NCI-H748 (cell line): ENCODE measurements around the gene SOCS2.
"Not testable (repeated sequence)": the region's sequence is repeated elsewhere in the genome, so short reads cannot be mapped to it uniquely, and the experiment has no call there.

Experiments used
- DNase-seq: peaks from one replicate; lab custom pipeline; 2025; ENCODE audit not compliant: unreplicated experiment; lab: John Stamatoyannopoulos, UW

The SOCS2 gene, protein sequence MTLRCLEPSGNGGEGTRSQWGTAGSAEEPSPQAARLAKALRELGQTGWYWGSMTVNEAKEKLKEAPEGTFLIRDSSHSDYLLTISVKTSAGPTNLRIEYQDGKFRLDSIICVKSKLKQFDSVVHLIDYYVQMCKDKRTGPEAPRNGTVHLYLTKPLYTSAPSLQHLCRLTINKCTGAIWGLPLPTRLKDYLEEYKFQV

GRCh38 chr12:93571925-93572711 lies at the start of gene SOCS2:
Gene SOCS2 (plus strand): TSS chr12:93572675. CDS start chr12:93572898, 223 bp downstream.
- DNase-seq = peak; percentile 69

DNA sequence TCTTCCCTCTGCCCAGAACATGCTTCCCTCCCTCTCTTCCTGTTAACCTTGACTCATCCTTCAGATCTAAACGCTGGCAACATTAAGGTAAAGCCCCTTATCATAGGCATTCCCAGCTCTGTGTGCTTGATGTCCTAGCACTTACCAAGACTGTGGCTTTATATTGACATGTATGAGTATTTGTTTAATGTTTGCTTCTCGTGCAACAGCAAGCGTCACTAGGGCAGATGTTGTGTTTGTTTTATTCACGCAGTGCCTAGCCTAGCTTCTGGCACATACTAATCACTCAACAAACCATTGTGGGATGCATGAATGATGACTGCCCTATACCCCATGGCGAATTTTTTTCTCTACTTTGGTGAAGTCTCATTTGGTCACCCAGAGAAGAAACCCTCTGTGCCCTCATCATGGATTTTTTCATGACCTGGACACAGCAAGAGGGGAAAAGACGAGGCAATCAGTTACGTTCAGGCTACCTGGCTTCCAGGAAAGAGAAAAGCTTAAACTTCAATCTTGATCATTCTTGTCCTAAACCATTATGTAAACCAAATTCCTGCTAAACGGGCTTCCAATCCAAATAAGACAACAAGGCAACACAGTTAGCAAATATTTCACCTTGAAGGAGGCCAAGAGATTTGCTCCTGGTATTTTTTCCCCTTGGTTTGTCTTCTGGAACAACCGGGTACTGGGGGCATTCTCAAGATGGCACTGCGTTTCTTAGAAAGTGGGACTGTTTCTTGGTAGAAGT lies 47.9 kb upstream of the SOCS2 start:
- DNase-seq = no peak

- DNase-seq = peak; percentile 9
These were observed 45.6 kb upstream of the SOCS2 start for GRCh38 chr12:93526786-93527428.

DNA sequence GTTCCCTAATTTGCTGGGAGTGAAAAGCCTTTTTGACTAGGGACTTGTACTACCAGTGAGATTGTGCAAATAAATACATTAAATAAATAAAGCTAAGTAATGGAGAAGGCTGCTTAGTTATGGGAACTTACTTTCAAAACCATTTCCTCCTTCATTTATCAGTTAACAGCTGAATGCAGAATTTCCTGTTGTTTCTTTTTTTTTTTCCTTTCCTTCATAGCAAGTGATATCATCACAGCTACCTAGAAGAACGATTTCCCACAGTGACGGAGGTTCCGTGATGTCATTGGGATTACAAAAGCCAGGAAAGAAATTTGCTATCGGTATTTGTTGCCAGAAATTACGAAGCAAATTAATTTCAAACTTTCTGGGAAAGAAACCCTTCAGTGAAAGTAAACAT lies 42.1 kb upstream of the SOCS2 start:
- no peak for DNase-seq

DNA sequence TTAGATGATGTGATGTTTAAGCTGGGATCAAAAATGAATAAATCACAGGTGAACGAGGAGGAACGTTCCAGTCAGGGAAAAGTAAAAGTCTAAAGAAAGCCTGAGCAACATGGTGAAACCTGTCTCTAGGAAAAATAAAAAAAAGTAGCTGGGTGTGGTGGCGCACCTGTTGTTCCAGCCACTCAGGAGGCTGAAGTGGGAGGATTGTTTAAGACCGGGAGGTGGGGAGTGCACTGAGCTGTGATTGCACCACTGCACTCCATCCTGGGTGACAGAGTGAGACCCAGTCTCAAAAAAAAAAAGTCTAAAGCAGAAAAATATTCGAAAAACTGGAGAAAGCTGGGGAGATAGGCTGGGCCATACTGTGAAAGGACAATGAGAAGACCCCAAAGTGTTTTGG lies 39.2 kb upstream of the SOCS2 start:
- no peak for DNase-seq

GRCh38 chr12:93536111-93536765 lies 36.2 kb upstream of the SOCS2 start:
- DNase-seq = no peak

GRCh38 chr12:93536766-93537488 lies 35.5 kb upstream of the SOCS2 start:
- DNase-seq = no peak

DNA sequence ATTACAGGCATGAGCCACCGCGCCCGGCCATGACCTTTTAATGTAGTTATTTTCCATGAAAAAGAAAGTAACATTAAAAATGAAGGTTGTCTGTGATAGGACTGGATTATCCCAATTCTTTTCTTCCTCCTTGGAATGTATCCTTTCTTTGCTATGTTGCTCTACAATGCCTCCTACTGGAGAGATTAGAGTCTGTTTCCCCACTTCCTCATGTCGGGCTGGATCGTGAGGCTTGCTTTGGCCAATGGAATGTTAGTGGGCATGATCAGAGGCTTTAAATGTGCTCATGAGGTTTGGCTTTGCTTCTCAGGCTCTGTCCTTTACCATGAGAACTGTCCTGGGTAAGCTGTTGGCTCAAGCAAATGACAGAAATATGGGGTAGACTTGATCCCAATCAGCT lies 34.7 kb upstream of the SOCS2 start:
- DNase-seq = no peak

GRCh38 chr12:93539821-93540220 lies 32.7 kb upstream of the SOCS2 start:
- DNase-seq = no peak

DNA sequence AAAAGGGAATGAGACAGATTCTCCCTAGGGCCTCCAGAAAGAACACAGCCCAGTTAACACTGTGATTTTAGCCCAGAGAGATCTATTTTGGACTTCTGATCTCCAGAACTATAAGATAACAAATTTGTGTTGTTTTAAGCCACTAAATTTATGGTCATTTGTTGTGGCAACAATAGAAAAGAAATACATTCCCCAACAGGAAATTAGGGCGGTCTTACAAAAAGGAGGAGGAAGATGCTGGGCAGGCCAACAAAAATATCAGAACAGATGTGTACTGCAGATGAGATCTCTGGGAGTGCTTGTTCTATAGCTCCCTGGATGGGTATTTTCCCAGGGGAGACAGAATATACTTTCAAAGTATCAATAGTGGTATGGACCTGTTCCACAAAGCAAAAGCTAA lies 32.0 kb upstream of the SOCS2 start:
- DNase-seq = no peak

DNA sequence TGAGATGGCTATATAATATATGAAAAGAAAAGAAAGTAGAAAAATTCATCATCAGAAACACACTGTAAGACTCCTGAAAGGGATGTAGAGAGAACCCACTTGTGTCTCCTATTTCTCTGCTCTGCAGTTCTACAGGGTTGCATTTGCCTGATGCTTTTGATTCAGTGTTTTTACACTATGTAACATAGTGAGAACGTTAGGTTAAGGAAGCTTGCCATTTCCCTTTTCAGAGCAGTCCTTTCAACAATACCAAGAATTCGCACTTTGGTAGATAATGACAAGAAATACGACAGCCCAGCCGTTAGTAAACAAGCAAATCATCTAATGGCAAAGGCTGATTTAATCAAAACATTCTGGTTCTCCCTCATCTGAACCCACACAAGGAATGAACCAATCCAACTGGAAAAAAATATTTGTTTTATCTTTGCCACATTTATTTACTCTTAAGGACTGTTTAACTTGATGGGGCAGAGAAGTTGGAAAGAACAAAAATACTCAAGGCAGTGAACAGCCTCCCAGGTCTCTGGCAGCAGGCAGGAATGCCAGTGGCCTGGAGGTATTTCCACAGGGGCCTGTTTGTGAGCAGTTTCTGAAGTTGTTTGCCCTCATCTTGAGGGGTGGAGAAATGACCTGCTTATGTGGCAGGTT lies 30.8 kb upstream of the SOCS2 start:
- no peak for DNase-seq

DNA sequence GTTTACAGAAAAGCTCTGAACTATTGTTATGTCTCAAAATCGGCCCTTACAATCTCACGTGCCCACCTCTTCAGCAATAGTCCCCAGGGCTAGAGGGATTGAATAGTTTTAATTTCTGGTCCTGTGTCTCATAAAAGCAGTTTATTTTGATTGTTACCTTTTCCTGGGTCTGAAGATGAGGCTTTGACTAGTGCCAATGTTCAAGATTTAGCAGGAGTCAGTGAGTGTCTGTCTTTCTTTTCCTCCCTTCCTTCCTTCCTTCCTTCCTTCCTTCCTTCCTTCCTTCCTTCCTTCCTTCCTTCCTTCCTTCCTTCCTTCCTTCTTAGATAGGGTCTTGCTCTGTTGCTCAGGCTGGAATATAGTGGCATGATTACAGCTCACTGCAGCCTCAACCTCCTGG lies 24.7 kb upstream of the SOCS2 start:
- DNase-seq = no peak

- no peak for DNase-seq
These were observed 23.3 kb upstream of the SOCS2 start for GRCh38 chr12:93549174-93549573.

DNA sequence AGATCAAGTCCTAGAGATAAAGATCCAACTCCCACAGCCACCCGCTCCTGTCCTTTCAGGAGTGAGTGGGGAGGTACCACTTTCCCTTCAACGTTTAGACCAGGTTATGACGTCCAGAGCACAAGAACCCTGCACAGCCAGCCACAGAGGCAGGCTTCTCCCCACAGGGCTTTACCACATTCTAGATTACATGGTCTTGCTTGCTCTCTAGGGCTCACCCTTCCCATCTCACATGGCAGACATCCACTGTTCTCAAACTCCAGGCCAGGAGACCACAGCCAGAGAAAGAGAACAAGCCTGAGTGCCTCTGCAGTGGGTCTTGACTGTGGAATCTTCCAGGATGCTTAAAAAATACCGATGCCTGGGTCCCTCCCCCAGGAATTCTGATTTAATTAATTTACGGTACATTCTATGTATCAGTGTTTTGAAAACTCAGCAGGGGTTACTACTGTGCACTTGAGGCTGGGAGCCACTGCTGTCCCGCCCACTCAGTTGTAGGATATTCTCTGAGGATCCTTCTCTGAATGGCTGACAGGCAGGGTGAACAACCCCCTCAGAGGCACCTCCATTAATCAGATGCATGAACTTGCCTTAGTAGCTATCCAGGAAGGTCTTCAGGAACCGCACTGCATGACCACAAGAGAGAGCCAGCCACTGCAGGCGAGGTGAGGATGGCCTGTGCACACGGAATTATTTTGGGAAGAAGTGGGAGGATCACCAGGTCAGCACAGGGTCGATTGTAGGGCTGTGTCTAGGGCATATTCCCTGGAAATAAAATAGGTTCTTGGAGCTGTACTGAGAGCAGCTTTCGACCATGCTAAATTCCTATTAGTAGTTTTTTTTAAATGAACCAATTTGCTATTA lies 21.5 kb upstream of the SOCS2 start:
- DNase-seq = no peak

- DNase-seq = no peak
These were observed 20.0 kb upstream of the SOCS2 start for GRCh38 chr12:93552427-93552826.

DNA sequence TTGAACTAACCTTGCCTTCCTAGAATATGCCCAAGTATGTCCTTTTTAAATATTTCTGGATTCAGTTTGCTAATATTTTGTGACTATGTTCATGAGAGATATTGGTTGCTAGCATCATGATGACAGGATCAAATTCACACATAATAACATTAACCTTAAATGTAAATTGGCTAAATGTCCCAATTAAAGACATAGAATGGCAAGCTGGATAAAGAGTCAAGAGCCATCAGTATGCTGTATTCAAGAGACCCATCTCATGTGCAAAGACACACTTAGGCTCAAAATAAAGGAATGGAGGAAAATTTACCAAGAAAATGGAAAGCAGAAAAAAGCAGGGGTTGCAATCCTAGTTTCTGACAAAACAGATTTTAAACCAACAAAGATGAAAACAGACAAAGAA lies 14.6 kb upstream of the SOCS2 start:
- DNase-seq = not testable (repeated sequence)

- not testable (repeated sequence) for DNase-seq
These were observed 13.8 kb upstream of the SOCS2 start for GRCh38 chr12:93558685-93559084.

DNA sequence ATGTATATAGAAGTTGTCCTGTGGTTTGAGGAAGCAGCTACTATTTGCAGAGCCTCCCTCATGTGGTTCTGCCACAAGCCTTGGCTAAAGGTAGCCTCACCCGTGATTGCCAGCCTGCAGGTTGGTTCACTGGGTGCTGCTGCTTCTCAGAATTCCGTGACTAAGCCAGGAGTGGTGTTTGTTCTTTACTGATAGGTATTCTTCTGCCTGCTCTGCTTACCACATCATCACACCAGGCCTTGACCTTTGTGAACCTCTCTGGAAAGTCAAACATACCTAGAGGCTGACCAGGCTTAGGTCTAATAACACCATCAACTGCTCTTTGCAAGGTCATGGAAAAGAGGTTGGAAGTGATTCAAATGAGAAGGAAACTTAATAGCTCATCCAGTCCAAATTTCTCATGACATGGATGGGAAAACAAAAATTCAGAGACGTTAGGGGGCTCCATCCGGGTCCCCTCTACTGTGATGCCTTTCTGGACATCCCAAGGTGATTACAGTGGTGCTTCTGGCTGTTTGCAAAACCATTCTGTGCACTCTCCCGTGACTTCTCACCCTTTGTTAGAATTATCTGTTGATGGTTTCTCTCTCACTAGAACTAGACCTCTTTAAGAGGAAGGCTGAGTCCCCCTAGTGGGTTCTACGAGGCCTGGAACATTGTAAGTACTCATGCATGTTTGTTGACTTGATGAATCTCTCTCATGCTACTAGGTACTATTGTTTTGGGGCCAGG lies 8.5 kb upstream of the SOCS2 start:
- peak; percentile 16 for DNase-seq
